Germinal center (tissue), 1 donor: ENCODE results near the gene MIER1.
"Not testable (repeated sequence)": the region's sequence is repeated elsewhere in the genome, so short reads cannot be mapped to it uniquely, and the experiment has no call there.

Source experiments
- DNase-seq: peaks from one replicate; pipeline ENCODE4 v3.0.0; 2012; ENCODE audit warnings: mixed read lengths, low spot score

MIER1 gene

DNA sequence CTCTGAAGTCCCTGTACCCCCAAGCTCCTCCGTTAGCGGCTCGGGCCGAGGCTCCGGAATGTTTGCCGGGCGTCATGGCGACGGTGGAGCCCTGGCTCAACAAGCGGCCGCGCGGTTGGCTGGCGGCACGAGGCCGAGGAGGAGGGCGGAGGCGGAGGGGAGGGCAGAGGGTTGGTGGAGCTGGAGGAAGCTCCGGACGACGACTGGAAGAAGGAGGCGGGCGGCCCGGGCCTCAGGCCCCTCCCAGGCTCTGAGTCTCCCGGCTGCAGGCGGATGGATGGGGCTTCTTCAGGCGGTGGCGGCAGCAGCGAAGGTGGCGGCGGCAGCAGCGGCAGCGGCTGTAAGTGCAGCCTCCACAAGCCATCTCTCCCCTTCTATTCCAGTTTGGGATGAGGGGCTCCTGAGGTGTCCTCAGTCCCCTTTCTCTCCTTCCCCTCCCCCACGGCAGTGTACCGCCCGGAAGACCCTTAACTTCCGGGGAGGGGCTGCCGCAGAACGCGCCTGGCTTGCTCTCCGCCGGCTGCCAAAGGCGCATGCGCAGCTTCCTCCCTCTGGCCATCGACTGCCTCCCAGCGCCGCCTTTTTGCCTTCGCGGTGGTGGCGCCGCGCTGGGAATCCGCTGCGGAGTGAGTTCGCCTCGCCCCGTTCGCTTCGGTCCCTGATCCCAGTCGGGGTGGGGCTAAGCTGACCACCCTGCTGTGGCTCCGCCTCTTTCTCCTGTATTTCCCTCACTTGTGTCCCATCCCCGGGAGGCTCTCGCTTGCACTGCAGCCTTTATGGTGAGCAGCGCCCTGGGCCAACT is at the start of gene MIER1, which contains the start of gene DNAI4:
Gene MIER1 (plus strand): TSS at position 235 of the 802 bp plus-strand sequence. CDS start 39 bp downstream, at position 274.
Gene DNAI4 (minus strand): TSS at position 101 of the 802 bp plus-strand sequence. CDS start 25 bp downstream, at position 76.
- DNase-seq, result peak; percentile 99

GRCh38 chr1:66876664-66877063 is 48.1 kb upstream of the MIER1 start:
- DNase-seq, result no peak

GRCh38 chr1:66889030-66889429 is 35.8 kb upstream of the MIER1 start:
- no peak for DNase-seq

GRCh38 chr1:66890621-66891020 is 34.2 kb upstream of the MIER1 start:
- no peak for DNase-seq

- DNase-seq, result no peak
Observed at GRCh38 chr1:66893712-66894111, 31.1 kb upstream of the MIER1 start.

DNA sequence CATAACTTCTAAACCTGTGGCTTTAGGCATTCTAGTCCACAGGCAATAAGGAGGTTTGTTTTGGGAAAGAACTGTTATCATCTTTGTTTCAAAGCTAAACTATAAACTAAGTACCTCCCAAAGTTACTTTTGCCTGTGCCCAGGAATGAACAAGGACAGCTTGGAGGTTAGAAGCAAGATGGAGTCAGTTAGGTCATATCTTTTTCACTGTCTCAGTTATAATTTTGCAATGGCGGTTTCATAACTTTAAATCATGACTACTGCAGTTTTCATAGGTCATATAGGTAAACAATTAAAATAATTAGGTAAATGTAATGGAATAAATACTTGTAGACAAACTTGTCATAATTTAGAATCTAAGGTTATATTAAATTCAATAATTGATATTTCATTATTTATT is 9.6 kb upstream of the MIER1 start:
- not testable (repeated sequence) for DNase-seq

DNA sequence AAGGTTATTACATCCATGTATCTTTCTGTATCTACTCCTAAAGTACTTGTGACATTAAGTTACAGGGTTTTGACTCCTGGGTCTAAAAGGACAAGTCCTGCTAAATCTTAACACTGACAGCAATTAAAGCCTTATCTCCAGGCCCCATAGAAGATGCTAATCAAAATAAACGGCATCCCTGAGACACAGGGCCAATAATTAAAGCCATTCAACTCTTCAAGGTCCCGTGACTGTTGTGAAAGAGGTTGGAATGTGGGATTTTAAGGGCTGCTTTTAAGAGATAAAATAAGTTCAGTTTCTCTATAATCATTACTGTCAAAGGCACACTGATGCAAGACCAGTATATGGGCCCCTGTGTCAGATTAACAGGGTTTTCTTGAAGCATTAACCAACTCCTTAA is 8.5 kb upstream of the MIER1 start:
- DNase-seq, result no peak

GRCh38 chr1:66917476-66917875 is 7.3 kb upstream of the MIER1 start:
- no peak for DNase-seq

DNA sequence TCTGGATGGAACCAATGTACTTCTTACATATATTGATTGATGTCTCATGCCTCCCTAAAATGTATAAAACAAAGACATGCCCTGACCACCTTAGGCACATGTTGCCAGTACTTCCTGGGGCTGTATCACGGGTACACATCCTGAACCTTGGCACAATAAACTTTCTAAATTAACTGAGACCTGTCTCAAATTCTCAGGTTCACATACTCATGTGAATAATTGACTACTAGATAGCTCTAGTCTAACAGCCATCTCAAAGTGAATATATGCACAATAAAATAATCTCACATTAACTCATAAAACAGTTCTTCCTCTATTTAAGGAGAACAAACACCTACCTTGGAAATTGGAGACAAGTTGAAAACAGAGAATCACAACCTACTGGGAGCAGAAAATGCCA is 5.7 kb upstream of the MIER1 start:
- no peak for DNase-seq

DNA sequence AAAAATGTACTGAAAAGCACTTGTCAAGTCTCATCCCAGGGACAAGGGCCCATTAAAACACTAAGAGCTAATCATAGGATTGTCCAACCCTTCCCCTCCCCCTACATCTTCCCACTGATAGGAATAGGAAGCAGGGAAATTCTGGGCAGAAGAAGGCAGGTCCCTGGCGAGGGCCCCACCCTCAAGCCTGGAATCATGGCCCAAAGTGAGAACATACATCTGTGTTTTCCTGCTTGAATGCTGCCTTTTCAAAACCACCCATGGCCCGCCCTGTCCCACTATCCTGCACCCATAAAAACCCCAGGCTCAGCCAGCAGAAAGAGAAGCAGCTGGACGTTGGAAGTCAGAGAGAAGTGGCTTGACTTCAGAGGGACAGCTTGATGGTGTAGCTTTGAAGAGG is 5.0 kb upstream of the MIER1 start:
- no peak for DNase-seq

DNA sequence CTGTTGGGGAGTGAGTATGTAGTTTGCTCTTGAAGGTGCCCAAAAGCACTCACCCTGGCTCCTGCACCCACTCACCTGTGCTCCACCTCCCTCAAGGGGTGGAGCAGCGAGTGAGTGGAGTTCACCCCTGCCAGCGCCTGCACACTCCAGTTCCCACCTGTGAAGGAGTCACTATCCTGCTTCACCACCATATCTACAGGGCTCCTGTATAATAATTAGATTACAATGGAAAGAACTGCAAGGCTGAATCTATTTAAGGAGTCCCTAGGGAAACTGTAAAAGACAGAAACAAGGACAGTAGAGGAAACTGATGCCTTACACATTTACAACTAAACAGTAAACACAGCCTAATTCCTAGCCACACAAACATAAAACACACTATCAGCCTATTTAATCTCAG is 4.2 kb upstream of the MIER1 start:
- no peak for DNase-seq

GRCh38 chr1:66925558-66925910 is 744 bp downstream of the MIER1 start:
- no peak for DNase-seq

DNA sequence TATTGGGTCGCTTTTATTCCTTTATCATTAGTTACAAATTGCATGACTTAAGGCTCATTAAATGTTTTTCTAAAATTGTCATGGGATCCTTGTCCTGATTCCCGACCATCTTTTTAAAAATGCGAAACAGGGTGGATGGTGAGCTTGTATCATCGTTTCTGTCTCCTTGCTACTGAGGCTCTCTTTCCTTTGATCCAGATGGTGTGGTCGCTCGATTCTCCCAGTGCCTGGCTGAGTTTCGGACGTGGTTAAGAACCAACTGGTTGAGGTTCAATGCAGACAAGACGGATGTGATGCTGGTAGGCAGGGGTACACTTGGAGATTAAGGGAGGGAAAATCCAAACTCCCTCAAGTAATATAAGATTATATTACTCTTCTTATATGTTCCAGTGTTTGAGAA is 1.2 kb downstream of the MIER1 start:
- DNase-seq, result no peak

GRCh38 chr1:66927528-66927927 is 2.7 kb downstream of the MIER1 start:
- no peak for DNase-seq

DNA sequence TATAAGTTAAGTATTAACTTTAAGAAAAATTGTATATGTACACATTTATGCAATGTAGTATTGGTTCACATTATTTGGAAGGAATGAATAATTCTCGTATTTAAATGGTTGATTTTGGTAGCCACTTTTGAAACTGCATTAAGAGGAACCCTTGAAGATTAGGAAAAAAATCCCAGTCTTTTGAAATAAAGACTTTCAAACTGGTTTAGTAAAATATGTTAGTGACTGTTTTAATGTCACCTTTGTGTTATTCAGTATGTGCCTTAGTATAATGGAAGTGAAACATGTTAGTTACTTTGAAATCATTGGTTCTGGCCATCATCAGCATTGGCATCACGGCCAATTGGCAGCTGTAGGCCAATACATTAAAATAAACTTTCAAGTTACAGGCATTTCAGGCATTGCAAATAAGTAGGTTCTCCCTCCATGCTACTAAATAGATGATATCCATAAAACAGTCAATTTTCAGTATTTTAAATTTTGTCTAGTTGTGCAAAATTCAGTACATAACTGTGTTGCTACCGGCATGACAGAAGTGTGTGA is 4.4 kb downstream of the MIER1 start:
- DNase-seq, result no peak

- no peak for DNase-seq
Observed at GRCh38 chr1:66929691-66929998, 4.9 kb downstream of the MIER1 start.

DNA sequence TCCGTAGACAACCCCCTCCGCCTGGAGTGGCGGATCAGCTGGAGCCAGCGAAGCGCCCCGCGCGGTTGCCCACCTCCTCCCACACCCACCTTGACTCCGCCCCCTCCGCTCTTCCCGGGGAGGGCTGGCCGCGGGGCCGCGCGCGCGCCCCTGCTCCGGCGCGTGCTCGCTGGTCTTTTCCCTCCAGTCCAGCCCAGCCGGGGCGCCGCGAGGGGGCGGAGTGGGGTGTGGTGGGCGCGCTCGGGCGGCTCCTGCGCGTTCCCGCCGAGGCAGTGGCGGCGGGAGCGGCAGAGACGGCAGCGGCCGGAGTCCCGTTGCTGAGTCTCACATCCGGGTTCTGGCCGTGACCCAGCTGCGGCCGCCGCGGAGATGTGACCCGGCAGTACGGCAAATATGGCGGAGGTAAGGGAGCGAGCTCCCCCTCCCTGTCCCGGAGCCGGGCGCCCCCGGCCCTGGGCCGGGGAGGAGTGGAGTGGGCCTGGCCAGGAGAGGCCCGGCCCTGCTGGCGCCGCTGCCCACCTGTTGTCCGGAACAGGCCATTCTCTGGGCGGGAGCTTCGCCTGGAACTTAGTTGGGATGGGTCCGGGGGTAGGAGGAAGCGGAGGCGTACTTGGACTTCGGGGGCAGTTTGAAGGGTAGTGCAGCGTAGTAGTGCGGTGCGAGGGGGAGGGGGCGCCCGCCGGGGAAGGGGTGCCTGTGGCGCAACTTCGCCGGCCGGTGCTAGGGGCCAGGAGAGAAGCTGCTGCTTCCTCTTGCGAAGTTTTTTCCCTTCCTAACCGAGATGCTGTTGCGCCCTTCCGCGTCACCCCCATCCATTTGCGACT is 5.4 kb downstream of the MIER1 start:
- peak; percentile 91 for DNase-seq

DNA sequence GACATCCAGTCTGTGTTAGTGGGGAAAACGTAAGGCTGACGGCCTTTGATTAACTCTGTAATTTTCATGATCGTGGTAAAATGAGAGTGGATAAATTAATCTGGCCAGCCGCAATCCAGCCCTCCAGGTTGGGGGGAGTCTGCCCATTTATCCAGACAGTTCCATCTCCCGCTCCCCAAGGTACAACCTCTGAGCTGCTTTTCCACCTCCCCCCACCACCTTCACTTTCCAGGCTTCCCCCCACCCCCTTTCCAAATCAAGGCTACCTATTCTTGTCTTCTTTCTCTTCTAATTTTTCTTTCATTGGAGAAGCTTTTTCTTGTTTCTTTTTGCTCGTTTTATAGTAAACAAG is 6.0 kb downstream of the MIER1 start:
- DNase-seq, result no peak

DNA sequence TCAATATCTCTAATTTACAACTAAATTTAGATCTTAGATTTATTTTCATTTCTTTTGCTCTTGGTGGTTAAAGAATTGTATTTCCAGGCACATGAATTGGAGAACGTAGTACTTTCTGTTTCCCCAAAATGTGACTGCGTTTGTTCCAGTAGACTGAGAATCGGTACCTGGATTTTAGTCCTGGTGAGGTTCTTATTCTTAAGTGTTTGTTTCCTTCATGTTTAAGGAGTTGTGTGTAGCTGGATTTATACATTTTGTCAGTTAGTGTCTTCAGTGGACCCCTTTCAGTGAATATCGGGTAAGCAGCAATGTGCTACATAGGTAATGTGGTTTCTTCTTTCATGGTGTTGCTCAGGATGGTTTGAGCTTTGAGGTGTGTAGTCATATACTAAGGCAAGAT is 6.8 kb downstream of the MIER1 start:
- no peak for DNase-seq

DNA sequence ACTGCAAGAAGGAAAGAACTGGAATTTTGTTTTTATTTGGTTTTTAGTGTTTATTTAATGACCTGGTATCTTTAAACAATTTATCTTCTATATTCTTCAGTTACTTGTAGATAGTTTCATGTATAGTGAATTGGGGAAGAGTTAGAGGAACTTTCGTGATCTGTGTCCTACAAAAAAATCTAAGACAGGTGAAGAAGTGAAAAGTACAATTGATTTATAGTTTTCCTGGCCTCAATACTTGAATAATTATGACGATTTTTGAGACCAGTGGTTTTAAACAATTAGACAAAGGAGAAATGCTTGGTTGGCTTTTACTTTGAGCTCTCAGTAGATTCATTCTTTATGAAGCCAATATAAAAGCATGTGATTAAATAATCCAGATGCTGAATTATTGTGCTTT is 7.5 kb downstream of the MIER1 start:
- DNase-seq, result no peak

DNA sequence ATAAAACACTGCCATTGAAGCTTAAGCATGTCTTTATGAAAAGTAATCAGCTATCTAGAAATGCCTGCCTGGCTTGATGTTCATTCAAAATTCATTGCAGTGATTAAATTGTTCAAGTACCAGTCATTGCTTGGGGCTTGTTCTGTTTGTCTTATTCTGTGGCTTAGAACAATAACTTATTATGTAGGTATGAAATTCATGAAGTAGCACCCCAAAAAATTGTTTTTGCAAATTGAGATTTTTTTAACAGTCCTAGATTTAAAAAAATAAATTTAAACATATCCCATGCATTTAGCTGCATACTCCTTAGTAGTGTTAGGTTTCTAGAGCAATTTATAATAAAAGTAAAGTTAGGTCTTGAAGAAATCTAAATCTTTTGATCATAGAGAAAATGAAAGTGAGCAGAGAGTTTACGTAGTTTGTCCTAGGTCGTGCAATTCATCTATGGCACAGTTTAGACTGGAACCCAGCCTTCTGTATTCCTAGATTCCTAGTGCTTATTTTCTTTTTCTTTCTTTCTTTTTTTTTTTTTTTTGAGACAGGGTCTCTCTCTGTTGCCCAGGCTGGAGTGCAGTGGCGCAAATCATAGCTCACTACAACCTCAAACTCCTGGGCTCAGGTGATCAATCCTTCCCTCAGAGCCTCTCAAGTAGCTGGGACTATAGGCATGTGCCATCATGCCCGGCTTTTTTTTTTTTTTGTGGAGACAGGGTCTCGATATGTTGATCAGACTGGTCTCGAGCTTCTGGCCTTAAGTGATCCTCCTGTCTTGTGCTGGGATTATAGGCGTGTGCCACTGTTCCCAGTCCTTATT is 9.3 kb downstream of the MIER1 start:
- no peak for DNase-seq

- no peak for DNase-seq
Observed at GRCh38 chr1:66937529-66938234, 12.9 kb downstream of the MIER1 start.
